MM.1S (cell line): Measurements from ENCODE around the gene FARS2.

Experiments used
- DNase-seq: peaks from one replicate; pipeline ENCODE4 v3.0.0-alpha.2; 2015
- H2AFZ ChIP-seq: fragments of 300-600 bp; sonication (generic); 2 replicates; pipeline ENCODE4 v1.6.0; 2016; ENCODE audit warnings: antibody characterized with exemption, low read length
- H3F3A ChIP-seq: fragments of 300-600 bp; sonication (generic); 2 replicates; pipeline ENCODE4 v1.6.1; 2016; ENCODE audit warnings: mild to moderate bottlenecking, antibody characterized with exemption, low read length, moderate library complexity, mixed read lengths; ENCODE audit not compliant: insufficient read depth
- H3K27ac ChIP-seq: fragments of 300-600 bp; sonication (generic); 2 replicates; pipeline ENCODE4 v1.5.1; 2016; ENCODE audit warnings: mild to moderate bottlenecking, low read length
- H3K27me3 ChIP-seq: fragments of 300-600 bp; sonication (generic); replicated peaks from 2 replicates; pipeline ENCODE4 v1.6.0; 2016; ENCODE audit warnings: low read length; ENCODE audit not compliant: insufficient read depth
- H3K36me3 ChIP-seq: fragments of 300-600 bp; sonication (generic); replicated peaks from 2 replicates; pipeline ENCODE4 v1.6.1; 2016; ENCODE audit warnings: mild to moderate bottlenecking, low read length, mixed read lengths; ENCODE audit not compliant: insufficient read depth
- H3K4me1 ChIP-seq: fragments of 300-600 bp; sonication (generic); 2 replicates; pipeline ENCODE4 v1.6.1; 2016; ENCODE audit warnings: low read length, mixed read lengths
- H3K4me2 ChIP-seq: fragments of 300-600 bp; sonication (generic); 2 replicates; pipeline ENCODE4 v1.6.0; 2016; ENCODE audit warnings: low read depth, low read length
- H3K4me3 ChIP-seq: fragments of 300-600 bp; sonication (generic); 2 replicates; pipeline ENCODE4 v1.5.1; 2016; ENCODE audit warnings: low read length, mixed read lengths
- H3K79me2 ChIP-seq: fragments of 300-600 bp; sonication (generic); 2 replicates; pipeline ENCODE4 v1.6.1; 2016; ENCODE audit warnings: mixed run types, low read length, mixed read lengths
- H3K9ac ChIP-seq: fragments of 300-600 bp; sonication (generic); 2 replicates; pipeline ENCODE4 v1.6.1; 2016; ENCODE audit warnings: low read length, mixed read lengths
- H3K9me2 ChIP-seq: fragments of 300-600 bp; sonication (generic); replicated peaks from 2 replicates; pipeline ENCODE4 v1.6.1; 2016; ENCODE audit warnings: mild to moderate bottlenecking, low read length, mixed read lengths; ENCODE audit not compliant: insufficient read depth
- H3K9me3 ChIP-seq: fragments of 300-600 bp; sonication (generic); replicated peaks from 2 replicates; pipeline ENCODE4 v1.6.1; 2016; ENCODE audit warnings: mild to moderate bottlenecking, low read length, mixed read lengths; ENCODE audit not compliant: insufficient read depth
- H4K20me1 ChIP-seq: fragments of 300-600 bp; sonication (generic); 2 replicates; pipeline ENCODE4 v1.6.1; 2016; ENCODE audit warnings: mild to moderate bottlenecking, low read length, moderate library complexity, mixed read lengths; ENCODE audit not compliant: insufficient read depth
- CTCF ChIP-seq: fragments of 300-600 bp; sonication (generic); IDR thresholded peaks from 2 replicates; pipeline ENCODE4 v1.5.1; 2016; ENCODE audit warnings: antibody characterized with exemption, low read length, mixed read lengths
- EZH2 ChIP-seq: fragments of 300-600 bp; sonication (generic); optimal IDR thresholded peaks from 2 replicates; pipeline ENCODE3; 2017; ENCODE audit warnings: low read depth, mild to moderate bottlenecking, antibody characterized with exemption, low read length, mixed read lengths
- EZH2phosphoT487 ChIP-seq: fragments of 300-600 bp; sonication (generic); IDR thresholded peaks from 2 replicates; pipeline ENCODE4 v1.6.1; 2018; ENCODE audit warnings: antibody characterized with exemption, low read length

The FARS2 gene

GRCh38 chr6:5260661-5261544, at the start of gene FARS2, which contains the start of gene LYRM4:
FARS2 (plus strand) TSS chr6:5261513.
LYRM4 (minus strand) TSS chr6:5260950; CDS start chr6:5260733, 217 bp downstream.
- Histone ChIP-seq H2AFZ (peak within 1 kb of the TSS; percentile 81), H4K20me1 (no peaks in the 10 kb centered on the region), H3K36me3 (no peaks in the 10 kb centered on the region; the same call in 1 of the 2 replicates), H3K9me2 (no peaks in the 10 kb centered on the region), H3K79me2 (peaks cover 74% of the 10 kb centered on the region), H3K9me3 (no peaks in the 10 kb centered on the region), H3K4me1 (peaks cover 14% of the 10 kb centered on the region), H3K27me3 (no peaks in the 10 kb centered on the region), H3F3A (peaks cover 5% of the 10 kb centered on the region; the same call in 1 of the 2 replicates), H3K4me3 (peak within 1 kb of the TSS; percentile 89), H3K27ac (peak within 1 kb of the TSS; percentile 92), H3K9ac (peak within 1 kb of the TSS; percentile 98), H3K4me2 (peak within 1 kb of the TSS; percentile 84)
- peak; percentile 83 for DNase-seq
- TF ChIP-seq EZH2 (no peak), EZH2phosphoT487 (no peak), CTCF (peak; percentile 28; the same call in 1 of the 2 replicates)

GRCh38 chr6:5213836-5214235, 47.5 kb upstream of the FARS2 start:
- Histone ChIP-seq H3K27me3 (no peaks in the 10 kb centered on the region), H3K9me3 (no peaks in the 10 kb centered on the region), H2AFZ (no peak overlapping the region), H3K9me2 (no peaks in the 10 kb centered on the region), H3K9ac (no peak overlapping the region), H3F3A (no peaks in the 10 kb centered on the region), H3K4me3 (no peak overlapping the region), H3K79me2 (no peaks in the 10 kb centered on the region), H3K4me2 (no peak overlapping the region), H3K4me1 (peaks cover 9% of the 10 kb centered on the region; the same call in 1 of the 2 replicates), H3K27ac (no peak overlapping the region), H4K20me1 (no peaks in the 10 kb centered on the region), H3K36me3 (no peaks in the 10 kb centered on the region)
- TF ChIP-seq CTCF (no peak), EZH2 (no peak), EZH2phosphoT487 (no peak)
- DNase-seq: no peak

- TF ChIP-seq EZH2phosphoT487 (no peak), EZH2 (no peak), CTCF (peak; percentile 27)
- no peak overlapping the region for H3K27ac ChIP-seq
- no peak overlapping the region for H2AFZ ChIP-seq
- peaks cover 9% of the 10 kb centered on the region; the same call in 1 of the 2 replicates for H3K4me1 ChIP-seq
- no peak overlapping the region for H3K9ac ChIP-seq
- no peaks in the 10 kb centered on the region for H3K9me3 ChIP-seq
- no peaks in the 10 kb centered on the region for H3K79me2 ChIP-seq
- H3K4me3 ChIP-seq: no peak overlapping the region
- H3K36me3 ChIP-seq: no peaks in the 10 kb centered on the region
- H4K20me1 ChIP-seq: no peaks in the 10 kb centered on the region
- no peak for DNase-seq
- H3F3A ChIP-seq: no peaks in the 10 kb centered on the region
- H3K27me3 ChIP-seq: no peaks in the 10 kb centered on the region
- H3K4me2 ChIP-seq: no peak overlapping the region
- no peaks in the 10 kb centered on the region for H3K9me2 ChIP-seq
Measured at GRCh38 chr6:5214570-5215052, 46.7 kb upstream of the FARS2 start.
